ENCODE results near the gene ATP8B1.

DNA sequence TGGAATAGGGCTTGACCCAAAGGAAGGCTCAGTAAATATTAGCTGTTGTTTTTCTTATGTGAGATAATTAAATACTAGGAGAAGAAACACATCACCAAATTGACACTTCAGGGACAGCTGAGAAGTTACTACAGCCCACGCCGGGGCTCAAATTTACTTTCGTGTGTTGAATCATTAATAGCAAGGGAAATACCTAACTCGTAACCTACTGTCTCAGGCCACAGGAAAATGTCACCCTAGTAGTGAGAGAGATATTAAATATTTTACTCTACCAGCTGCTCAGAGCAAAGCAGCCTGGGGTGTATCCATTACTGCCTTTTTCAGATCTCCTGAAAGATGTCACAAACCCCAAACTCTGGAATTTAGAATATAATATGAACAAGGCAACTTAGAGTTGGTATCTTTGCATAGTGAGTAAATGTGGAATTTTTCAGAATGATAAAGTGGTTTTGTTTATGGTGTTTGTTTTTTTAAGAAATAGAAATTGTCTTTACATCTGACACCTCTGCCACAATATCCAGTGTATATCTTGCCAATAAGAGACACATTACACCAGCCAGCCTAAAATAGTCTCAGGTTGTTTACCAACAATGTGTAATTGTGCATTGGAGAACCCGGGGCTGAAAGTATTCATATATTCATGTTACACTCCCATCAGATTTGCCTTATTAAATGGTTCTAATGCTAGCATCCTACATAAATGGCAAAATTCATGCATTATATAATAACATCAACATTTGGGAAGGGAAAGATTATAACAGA, 48.4 kb downstream of the ATP8B1 start:
- TF ChIP-seq EZH2 (IDR thresholded peaks at IDR 0.05; ENCODE audit: low read length, missing control alignments) = no peak
- TF ChIP-seq, protein P1, sequence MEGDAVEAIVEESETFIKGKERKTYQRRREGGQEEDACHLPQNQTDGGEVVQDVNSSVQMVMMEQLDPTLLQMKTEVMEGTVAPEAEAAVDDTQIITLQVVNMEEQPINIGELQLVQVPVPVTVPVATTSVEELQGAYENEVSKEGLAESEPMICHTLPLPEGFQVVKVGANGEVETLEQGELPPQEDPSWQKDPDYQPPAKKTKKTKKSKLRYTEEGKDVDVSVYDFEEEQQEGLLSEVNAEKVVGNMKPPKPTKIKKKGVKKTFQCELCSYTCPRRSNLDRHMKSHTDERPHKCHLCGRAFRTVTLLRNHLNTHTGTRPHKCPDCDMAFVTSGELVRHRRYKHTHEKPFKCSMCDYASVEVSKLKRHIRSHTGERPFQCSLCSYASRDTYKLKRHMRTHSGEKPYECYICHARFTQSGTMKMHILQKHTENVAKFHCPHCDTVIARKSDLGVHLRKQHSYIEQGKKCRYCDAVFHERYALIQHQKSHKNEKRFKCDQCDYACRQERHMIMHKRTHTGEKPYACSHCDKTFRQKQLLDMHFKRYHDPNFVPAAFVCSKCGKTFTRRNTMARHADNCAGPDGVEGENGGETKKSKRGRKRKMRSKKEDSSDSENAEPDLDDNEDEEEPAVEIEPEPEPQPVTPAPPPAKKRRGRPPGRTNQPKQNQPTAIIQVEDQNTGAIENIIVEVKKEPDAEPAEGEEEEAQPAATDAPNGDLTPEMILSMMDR (conservative IDR thresholded peaks at IDR 0.05 in 1 of 2, IDR thresholded peaks at IDR 0.05 in 1 of 2; ENCODE audit: low read depth in 1 of 2, low read length in 2 of 2) = no peak

Measured in fibroblast of lung (primary cell).